HG02623 (cell line): ENCODE data around the gene IL23A.
"Not testable (repeated sequence)": the region's sequence is repeated elsewhere in the genome, so short reads cannot be mapped to it uniquely, and the experiment has no call there.

Experiments
- ATAC-seq: cut with Tn5 transposase; IDR thresholded peaks from one replicate; pipeline ENCODE4 v1.9.1; 2021; ENCODE audit warnings: moderate library complexity; ENCODE audit not compliant: unreplicated experiment

Gene IL23A

DNA sequence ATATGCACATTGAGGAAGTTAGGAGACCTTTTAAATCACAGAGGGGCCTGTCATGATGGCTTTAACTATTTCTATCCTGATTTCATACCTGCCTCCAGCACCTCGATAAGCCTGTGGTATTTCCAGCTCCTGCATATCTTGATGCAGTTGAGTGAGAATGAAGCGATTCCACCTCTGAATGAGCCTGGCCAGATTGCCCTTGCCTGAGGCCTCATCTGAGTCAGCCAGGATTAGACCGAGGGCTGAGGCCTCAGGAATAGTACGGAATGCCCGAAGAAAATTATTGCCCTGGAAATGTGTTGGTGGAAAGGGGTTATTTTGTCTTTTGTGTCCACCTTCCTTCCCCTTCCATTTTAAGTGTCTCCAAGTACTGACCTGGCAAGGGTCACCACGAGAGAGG lies 14.5 kb upstream of the IL23A start:
- ATAC-seq = no peak

DNA sequence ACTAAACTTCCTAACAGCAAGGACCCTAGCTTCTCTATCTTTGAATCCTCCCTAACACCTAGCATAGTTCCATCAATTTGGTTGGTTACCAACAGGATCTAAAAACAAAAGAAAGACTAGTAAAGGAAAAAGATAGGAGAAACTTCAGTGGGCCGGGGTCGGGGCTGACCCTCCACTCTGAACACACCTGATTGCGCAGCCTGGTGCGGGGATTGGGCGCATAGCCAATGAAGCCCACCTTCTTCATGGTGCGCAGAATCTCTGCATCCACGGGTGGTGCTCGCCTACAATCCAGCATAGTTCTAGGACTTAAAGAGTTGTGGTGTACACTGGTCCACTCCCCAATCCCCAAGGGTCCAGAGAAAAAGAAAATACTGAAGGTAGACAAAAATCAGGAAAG lies 12.6 kb upstream of the IL23A start:
- ATAC-seq = no peak

DNA sequence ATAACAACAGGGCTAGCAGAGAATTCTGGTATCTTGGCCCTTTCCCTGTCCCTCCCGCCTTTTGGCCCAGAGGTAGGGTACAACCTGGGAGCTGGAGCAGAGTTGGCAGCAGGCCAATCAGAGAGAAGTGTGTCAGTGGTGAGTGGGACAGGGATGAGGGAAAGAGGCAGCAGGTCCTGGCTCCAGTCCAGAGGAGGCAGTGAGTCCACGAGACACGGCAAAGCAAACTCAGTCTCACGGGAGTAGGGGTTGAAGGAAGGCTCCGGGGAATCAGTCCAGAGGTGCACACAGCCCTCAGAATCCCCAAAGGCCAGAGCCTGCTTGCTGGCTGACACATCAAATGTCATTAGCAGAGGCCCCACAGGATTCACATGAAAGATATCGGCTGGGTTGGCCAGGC lies 12.2 kb upstream of the IL23A start:
- no peak for ATAC-seq

DNA sequence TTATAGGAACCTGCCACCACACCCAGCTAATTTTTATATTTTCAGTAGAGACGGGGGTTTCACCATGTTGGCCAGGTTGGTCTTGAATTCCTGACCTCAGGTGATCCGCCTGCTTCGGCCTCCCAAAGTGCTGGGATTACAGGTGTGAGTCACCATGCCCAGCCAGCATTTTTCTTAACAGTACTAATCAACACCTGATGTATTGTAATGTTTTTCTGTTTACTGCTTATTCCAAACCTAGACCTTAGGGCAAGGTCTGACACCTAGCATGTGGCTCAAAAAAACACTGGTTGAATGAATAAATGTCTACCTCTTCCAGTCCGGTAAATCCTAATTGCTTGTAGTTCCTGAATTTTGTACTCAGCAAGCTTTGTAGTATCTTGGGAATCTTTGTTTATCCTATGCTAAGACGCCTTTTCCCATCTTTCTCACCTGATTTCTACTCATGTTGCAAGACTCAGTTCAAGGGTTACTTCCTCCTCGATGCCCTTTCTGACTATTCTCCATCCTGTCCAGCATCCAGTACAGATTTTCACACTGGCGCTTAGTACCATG lies 7.7 kb upstream of the IL23A start:
- ATAC-seq = no peak

DNA sequence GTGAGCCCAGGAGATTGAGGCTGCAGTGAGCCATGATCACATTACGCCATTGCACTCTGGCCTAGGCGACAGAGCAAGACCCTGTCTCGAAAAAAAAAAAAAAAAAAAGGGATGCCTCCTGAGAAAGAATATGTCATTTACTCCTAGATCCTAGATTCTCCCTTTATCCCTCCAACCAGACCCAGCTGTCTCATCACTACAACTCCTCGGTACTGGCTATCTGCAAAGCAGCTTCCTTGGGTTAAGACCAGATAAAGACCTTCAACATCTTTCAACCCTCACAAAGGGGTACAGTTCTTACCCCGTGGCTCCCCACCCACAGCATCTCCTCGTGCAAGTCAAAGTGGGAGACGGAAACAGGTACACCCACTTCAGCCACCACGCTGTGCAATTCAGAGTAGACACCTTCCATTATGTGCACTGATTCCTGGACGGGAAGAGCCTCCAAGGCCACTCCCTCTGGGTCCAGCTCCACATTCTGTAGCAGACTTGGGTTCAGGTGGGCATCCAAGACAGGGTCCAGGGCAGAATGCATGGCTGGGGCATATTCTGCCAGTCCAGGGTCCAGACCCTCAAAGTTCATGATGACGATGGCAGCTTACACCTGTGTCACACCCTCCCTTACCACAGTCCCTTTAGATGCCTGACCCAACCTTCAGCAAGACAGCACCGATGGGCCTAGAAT lies 6.0 kb upstream of the IL23A start:
- no peak for ATAC-seq

DNA sequence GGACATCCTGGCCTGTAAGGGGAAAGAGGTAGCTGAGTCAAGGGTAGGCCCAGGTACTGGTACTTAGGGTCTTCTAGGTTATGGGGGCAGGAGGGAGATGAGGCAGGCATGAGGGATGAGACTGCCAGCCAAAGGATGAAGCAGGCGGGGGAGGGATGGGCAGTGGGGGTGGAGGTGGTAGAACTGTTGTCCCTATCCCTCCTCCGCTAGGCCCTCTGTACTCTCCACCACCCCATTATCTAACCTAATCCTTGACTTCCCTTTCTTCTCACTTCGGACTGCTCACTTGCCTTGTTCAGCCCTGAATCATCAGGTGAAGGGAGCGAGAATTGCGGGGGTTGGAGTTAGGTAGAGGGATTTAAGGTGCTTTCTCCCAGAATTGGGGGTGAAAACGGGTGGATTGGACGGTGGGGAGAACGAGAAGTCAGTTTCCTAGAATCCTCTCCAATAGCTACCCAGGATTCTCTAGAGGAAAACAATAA lies 5.4 kb upstream of the IL23A start:
- ATAC-seq = no peak

DNA sequence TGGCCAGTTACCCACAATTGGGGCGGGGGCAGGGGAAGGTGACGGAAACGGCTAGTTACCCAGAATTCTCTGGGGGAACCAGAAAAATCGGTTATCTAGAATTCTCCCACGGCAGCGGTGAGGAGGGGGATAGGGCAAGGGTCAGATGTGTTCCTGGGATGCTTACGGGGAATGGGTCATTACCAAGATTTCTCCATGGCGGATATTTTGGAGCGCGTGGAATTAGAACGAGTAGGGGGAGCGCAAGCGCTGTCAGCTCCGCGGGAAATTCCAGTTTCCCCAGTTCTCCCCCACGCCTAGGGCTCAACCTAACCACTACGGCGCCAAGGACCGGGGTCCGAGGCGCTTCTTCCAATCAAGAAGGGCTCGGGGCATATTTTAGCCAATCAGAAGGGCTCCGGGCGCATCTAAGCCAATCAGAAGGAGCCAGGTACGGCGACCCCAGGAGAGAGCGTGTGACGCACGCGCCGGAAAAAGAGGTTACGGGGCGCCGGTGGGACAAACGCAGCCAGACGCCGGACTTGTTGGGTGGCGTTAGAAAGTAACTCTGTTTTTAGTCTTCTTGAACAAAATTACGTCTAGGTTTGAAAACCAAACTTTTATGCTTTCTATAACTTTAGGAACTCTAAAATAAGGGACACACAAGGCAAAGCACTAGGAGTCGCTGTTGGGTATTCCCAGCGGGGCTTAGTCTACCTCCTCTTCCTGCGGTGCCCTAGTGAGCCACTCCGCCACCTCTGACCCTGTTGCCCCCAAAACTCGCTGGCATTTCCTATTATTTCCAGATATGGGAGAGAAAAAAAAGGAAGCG lies 4.8 kb upstream of the IL23A start, which contains the start of gene PAN2:
Gene PAN2, minus strand, starts transcription at position 322 of the 811 bp plus-strand sequence. CDS start 906 bp downstream, outside the sequence.
- ATAC-seq = peak; percentile 86

DNA sequence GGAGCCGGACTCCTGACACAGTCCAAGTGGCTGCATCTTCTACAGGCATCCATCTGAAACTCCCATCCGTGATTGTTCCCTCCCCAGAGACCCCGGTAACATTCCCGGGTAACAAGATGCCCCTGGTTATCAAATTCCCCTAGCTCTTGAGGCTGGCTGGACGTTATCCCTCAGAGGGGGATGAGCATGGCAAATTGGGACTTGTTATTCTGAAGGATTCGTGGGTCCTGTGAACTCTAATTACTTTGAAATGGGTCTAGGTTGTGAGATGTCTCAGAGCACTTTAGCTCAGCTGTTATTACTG lies 4.2 kb upstream of the IL23A start:
- no peak for ATAC-seq

DNA sequence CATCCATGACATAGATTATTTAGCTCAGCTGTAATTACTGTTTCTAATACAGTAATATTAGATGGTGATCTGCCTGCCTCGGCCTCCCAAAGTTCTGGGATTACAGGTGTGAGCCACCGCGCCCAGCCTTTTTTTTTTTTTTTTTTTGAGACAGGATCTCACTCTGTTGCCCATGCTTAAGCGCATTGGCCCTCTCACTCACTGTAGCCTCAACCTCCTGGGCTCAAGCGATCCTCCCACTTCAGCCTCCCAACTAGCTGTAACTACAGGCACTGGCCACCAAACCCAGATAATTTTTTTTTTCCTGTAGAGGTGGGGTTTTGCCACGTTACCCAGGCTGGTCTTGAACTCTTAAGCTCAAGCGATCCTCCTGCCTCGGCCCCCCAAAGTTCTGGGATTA lies 3.2 kb upstream of the IL23A start:
- not testable (repeated sequence) for ATAC-seq

DNA sequence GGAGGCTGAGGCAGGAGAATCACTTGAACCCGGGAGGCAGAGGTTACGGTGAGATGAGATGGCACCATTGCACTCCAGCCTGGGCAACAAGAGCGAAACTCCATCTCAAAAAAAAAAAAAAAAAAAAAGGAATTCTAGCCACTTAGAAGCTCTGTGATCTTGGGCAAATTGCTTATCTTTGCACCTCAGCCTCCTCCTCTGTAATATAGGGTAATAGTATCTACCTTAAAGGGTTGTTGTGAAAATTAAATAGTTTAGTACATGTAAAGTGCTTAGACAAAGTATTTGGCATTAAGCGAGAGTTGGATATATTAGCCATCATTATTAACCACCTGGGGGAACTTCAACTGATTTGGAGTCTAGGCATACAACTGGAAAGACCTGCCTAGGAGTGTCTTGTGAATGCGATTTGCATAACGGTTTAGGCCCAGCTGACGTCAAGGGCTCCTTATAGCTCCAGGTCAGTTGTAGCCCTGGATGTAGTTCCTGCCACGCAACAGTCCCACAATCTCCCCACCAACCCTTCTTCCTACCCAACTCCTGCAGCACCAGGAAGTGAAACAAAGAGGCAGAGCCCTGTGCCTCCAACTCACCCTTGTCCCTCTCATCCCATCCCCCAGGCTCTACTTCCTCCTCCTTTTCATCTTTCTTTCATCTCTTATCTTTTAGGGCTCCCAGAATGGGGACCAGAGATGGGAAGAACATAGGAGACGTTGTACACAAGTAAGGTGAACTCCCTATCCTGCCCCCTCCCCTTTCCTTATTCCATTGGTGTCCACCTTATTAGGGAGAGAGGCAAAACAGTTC lies 2.1 kb upstream of the IL23A start:
- ATAC-seq = no peak

DNA sequence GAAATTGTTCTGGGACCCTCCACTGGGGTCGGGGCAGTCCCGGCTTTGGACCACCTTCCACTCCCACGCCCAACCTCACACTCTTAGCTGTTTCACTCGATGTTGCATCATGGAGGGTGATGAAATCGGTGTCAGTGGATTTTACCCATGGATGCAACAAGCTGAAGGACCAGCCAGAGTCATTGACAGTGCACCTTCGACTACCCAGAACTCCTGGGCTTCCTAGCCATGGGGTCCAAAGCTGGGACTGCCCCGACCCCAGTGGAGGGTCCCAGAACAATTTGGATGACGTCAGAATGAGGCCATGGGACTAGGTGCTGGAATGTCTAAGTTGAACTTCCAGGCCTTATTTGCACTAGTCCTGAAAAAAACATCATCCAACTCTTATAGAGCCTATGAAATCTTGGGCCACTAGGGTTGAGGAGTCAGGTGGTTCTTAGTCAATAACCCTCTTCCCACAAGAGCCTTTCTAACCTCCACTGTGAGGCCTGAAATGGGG lies 882 bp upstream of the IL23A start:
- no peak for ATAC-seq

DNA sequence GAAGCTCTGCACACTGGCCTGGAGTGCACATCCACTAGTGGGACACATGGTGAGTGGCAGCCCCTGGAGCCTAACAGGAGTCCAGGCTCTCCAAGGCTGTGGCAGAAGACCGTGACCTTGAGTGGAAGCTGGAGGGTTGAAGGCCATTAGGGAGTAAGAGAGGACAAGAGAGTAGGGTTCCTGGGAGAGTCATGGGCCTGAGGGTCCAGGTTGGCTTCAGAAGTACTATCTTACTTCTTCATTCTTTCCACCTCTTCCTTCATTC lies 406 bp downstream of the IL23A start:
- no peak for ATAC-seq

DNA sequence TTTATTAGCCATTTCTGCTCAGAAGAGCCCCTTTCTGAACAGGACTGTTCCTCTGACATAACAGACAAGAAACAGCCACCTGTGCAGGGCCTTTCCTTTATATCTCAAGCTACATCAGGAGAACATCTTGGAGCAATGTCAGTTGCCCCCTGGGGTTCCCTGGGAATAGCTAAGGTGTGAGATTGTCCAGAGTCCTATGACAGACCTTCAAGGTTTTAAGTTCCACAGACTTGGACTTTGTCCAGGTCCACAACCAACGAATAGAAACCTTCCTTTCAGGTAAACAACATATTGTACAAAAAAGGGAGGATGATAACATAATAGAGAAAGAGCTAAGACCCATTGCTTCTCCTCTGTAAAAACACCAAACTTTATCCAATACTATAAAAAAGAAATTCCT lies 2.9 kb downstream of the IL23A start:
- ATAC-seq = no peak

DNA sequence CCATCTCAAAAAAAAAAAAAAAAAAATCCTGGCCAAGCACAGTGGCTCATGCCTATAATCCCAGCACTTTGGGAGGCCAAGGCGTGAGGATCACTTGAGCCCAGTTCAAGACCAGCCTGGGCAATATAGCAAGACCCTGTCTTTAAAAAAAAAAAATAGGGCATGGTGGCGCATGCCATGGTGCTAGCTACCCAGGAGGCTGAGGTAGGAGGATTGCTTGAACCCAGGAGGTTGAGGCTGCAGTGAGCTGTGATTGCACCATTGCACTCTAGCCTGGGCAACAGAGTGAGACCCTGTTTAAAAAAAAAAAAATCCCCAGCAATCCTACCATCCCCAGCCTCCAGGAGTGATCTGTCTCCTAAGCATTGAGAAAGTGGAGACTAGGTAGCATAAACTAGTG lies 3.6 kb downstream of the IL23A start:
- ATAC-seq = not testable (repeated sequence)

DNA sequence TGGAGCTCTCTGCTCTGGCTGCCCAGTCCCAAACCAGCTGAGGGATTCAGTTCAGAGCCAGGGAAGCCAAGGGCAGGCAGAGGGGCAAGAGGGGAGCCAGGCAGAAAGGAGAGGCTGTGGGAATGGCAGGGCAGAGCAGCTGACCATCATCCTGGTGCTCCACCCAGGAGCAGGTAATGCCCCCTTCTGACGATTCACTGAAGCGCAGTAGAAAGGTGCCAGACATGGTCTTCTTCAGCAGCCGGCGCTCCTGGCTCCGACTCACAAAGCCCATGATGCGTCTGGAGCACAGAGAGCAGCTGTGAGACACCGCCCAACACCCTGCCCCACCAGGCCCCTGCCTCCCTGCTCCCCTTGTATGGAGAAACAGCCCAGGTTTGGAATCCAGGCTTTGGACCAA lies 8.0 kb downstream of the IL23A start:
- ATAC-seq = no peak

DNA sequence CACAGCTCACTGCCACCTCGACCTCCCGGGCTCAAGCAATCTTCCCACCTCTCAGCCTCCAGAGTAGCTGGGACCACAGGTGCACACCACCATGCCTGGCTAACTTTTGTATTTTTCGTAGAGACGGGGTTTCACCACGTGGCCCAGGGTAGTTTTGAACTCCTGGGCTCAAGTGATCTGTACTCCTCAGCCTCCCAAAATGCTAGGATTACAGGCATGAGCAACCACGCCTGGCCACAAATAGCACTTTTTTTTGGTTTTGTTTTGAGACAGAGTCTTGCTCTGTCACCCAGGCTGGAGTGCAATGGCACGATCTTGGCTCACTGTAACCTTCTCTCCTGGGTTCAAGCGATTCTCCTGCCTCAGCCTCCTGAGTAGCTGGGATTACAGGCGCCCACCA lies 8.6 kb downstream of the IL23A start:
- ATAC-seq = not testable (repeated sequence)

DNA sequence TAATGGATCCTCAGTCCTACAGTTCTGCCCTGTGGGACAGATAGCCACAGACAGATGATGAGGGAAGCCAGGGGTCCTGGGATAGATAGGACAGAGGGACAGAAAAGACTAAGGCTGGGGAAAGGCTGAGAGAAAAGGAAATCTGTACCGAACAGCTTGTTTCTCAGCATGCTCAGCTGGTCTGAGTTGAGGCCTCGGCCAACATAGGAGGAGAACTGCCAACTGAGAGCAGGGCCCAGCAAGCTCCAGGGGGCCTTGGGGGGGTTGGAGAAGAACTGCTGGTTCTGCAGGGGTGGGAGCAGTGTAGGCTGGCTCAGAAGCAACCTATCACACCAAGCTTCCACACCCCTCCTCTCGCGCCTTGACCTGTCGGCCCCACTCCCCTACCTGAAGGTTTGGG lies 10.1 kb downstream of the IL23A start:
- ATAC-seq = no peak

DNA sequence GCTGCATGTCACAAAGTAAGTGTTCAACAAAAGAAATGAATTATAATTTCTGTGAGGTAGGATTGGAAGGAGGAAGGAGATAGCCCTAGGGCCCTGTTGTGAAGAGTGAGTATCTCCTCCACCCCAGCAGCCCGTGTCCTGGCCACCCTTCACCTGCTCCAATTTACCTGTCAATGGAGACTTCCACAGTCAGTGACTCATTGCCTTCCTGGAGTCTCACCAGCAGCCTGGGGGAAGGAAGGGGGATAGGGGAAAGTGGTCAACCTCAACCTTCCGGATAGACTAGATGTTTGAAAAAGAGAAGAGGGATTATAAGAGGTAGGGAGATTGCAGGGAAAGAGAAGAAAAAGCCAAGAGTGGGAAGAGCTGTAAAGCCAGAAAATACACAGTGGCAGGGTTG lies 12.0 kb downstream of the IL23A start:
- ATAC-seq = no peak

DNA sequence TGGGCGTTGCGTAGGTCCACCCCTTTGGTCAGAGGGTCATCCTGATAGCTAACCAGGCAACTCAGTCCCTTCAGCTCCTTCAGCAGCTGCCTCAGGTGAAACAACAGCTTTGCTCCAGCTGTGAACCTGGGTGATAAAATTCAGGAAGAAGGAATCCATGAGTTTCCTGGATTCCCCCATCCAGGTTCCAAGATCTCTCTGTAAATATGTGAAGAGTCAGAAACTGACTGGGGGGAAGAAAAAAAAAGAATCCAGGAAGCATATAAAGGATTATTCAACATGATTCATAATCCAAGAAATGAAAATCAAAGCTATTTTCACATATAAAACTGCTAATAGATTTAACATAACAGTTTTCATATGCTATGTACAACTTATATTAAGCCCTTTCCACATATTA lies 12.6 kb downstream of the IL23A start:
- ATAC-seq = no peak

DNA sequence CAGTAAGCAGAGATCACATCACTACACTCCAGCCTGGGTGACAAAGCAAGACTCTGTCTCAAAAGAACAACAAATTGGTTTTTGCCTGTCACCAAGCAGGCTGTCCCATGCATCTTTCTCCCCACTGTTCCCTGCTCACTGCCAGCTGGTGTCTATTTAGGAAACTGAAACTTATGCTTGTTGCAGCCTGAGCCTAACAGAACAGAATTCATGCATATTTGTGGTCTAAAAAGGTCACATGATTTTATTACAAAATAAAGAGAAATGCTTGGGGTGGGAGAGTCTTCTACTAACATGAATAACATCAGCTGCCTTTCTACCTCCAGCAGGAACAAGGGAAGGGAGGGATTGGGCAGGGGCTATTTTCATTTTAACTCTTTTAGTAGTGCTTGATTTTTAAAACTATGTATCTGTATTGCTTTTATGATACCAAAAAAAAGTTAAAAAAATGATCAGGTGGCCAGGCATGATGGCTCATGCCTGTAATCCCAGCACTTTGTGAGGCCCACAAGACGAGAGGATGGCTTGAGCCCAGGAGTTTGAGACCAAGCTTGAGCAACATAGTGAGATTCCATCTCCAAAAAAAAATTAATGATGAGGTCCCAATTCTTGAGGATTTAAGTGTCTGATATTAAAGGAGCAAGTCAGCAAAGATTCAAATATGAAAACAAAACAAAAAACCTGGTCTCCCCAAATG lies 20.3 kb downstream of the IL23A start:
- ATAC-seq = no peak
